Measurements from ENCODE around the gene G6PC1.
"Not testable (repeated sequence)": the region's sequence is repeated elsewhere in the genome, so short reads cannot be mapped to it uniquely, and the experiment has no call there.

The G6PC1 gene

DNA sequence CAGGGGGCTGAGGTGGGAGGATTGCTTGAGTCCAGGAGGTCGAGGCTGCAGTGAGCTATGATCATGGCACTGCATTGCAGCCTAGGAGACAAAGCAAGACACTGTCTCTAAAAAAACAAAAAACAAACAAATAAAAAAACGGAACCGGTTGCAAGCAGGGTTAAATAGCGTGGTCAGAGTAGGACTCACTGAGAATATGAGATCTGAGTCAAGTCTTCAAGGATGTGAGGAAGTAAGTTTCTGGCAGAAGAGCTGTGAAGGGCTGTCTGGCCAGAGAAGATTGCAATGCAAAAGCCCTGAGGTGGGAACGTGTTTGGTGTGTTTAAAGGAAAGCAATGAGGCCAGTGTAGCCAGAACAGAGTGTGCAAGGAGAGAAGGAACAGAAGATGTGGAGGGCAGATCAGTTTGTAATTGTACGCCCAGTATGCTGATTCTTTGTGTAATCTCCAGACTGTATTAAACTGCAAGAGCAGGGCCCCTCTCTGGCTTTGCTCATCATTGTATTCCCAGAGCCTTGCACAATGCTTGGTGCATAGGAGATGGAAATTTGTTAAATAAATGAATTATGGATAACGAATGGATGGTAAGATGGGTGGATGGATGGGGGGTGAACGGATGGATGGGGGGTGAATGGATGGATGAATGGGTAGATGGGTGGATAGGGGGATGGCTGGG lies 6.3 kb downstream of the G6PC1 start:
- TF ChIP-seq CTCF (IDR thresholded peaks at IDR 0.05; ENCODE audit: low read depth, low read length, missing control alignments) = no peak
- in situ Hi-C loops (cut with HindIII; ENCODE audit: low sequenced_read_pairs) = no loop called here
- H3K4me3 ChIP-seq (ENCODE audit: low read depth, low read length) = no peak overlapping the region
- DNase-seq (ENCODE audit: low read depth) = no peak

DNA sequence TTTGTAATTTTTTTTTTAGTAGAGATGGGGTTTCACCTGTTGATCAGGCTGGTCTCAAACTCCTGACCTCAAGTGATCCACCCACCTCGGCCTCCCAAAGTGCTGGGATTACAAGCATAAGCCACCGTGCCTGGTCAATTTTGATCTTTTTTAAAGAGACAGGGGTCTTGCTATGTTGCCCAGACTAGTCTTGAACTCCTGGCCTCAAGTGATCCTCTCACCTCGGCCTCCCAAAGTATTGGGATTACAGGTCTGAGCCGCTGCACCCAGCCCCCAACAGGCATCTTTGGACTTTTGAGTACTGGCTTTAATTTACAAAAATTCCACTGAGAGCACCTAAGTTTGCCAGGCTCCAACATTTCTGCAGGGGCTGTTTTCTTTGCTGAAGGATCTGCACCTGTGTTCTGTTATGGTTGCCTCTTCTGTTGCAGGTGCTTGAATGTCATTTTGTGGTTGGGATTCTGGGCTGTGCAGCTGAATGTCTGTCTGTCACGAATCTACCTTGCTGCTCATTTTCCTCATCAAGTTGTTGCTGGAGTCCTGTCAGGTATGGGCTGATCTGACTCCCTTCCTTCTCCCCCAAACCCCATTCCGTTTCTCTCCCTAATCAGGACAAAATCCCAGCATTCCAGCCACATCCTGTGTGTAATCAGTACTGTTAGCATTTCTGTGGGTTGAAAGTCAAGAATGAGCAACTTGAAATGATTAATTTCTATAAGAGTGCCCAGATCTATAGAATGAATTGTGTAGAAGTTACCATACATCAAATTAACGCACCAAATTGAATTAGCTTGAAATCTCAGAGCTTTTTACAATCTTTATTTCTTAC lies 8.5 kb downstream of the G6PC1 start:
- in situ Hi-C loops (cut with HindIII; ENCODE audit: low sequenced_read_pairs) = no loop called here
- no peak overlapping the region for H3K4me3 ChIP-seq (ENCODE audit: low read depth, low read length)
- no peak for DNase-seq (ENCODE audit: low read depth)
- TF ChIP-seq CTCF (IDR thresholded peaks at IDR 0.05; ENCODE audit: low read depth, low read length, missing control alignments) = no peak

GRCh38 chr17:42913522-42913921 lies 12.9 kb downstream of the G6PC1 start:
- in situ Hi-C loops (cut with HindIII; ENCODE audit: low sequenced_read_pairs) = no loop called here
- no peak overlapping the region for H3K4me3 ChIP-seq (ENCODE audit: low read depth, low read length)
- no peak for DNase-seq (ENCODE audit: low read depth)

GRCh38 chr17:42913981-42914617 lies 13.5 kb downstream of the G6PC1 start:
- no peak for TF ChIP-seq CTCF (IDR thresholded peaks at IDR 0.05; ENCODE audit: low read depth, low read length, missing control alignments)
- no peak overlapping the region for H3K4me3 ChIP-seq (ENCODE audit: low read depth, low read length)
- DNase-seq (ENCODE audit: low read depth) = no peak
- in situ Hi-C loops (cut with HindIII; ENCODE audit: low sequenced_read_pairs) = no loop called here

More at GRCh38 chr17:42913522-42913921, 12.9 kb downstream of the G6PC1 start:
- no peak for TF ChIP-seq CTCF (IDR thresholded peaks at IDR 0.05; ENCODE audit: low read depth, low read length, missing control alignments)

- in situ Hi-C loops (cut with HindIII; ENCODE audit: low sequenced_read_pairs) = not testable (repeated sequence)
These were observed 14.7 kb downstream of the G6PC1 start for GRCh38 chr17:42915288-42915687.

DNA sequence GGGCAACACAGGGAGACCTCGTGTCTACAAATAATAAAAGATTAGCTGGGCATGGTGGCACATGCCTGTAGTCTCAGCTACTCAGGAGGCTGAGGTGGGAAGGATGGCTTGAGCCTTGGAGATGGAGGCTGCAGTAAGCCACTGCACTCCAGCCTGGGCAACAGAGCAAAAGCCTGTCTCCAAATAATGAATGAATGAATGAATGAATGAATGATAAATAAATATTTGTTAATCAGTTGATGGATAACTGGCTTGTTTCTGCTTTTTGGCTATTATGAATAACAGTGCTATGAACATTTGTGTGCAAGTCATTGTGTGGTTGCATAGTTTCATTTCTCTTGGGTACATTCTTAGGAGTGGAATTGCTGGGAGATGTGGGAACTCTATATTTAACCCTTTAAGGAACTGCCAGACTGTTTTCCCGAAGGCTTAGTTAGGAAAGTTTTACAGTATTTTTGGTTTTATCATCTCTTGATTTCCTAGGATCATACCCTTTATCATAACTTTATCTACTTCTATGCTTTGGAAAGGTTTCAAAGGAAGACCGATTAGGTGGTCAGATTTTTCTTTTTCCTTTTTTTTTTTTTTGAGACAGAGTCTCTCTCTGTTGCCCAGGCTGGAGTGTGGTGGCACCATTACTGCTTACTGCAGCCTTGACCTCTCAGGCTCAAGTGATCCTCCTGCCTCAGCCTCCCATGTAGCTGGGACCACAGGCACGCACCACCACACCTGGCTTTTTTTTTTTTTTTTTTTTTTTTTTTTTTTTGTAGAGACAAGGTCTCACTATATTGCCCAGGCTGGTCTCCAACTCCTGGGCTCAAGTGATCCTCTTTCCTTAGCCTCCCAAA lies 16.0 kb downstream of the G6PC1 start:
- H3K4me3 ChIP-seq (ENCODE audit: low read depth, low read length); in situ Hi-C loops (cut with HindIII; ENCODE audit: low sequenced_read_pairs); DNase-seq (ENCODE audit: low read depth): not testable (repeated sequence)

More at GRCh38 chr17:42915288-42915687, 14.7 kb downstream of the G6PC1 start:
- not testable (repeated sequence) for H3K4me3 ChIP-seq (ENCODE audit: low read depth, low read length); DNase-seq (ENCODE audit: low read depth)

GRCh38 chr17:42917236-42917603 lies 16.6 kb downstream of the G6PC1 start:
- no peak for TF ChIP-seq CTCF (IDR thresholded peaks at IDR 0.05; ENCODE audit: low read depth, low read length, missing control alignments)
- H3K4me3 ChIP-seq (ENCODE audit: low read depth, low read length) = no peak overlapping the region
- in situ Hi-C loops (cut with HindIII; ENCODE audit: low sequenced_read_pairs) = no loop called here
- no peak for DNase-seq (ENCODE audit: low read depth)

All from astrocyte of the cerebellum (primary cell).